Muscle of back (tissue), 11 donors: ENCODE measurements around the gene MEG3. TPM values are rescaled to one million over a fixed set of nuclear protein-coding genes. Genes with fewer than 3 reads are reported as not detected.

ENCODE experiments used
- DNase-seq, 3 donors: peaks; one replicate each; pipeline versions ENCODE4 v3.0.0 to v3.0.0-alpha.2; 2013
- polyA plus RNA-seq, 10 donors: library from polyadenylated mRNA; unstranded; fragments of 120-200 nt; gene quantifications; one replicate each; pipeline ENCODE4 v1.2.1, GENCODE V29; 2013; ENCODE audit not compliant: insufficient read length in 10 of 10

The MEG3 gene
- polyA plus RNA-seq, 10 donors, result 2,465 to 7,650 (median 4,019) TPM

GRCh38 chr14:100842799-100843198 lies 16.9 kb downstream of the MEG3 start:
- DNase-seq, result peak in 2 of 3 donors; percentile 78 to 83

GRCh38 chr14:100844082-100844408 lies 18.1 kb downstream of the MEG3 start:
- no peak for DNase-seq

- no peak for DNase-seq
Measured at GRCh38 chr14:100844421-100844820, 18.5 kb downstream of the MEG3 start.

- no peak for DNase-seq
Measured at GRCh38 chr14:100844846-100845245, 18.9 kb downstream of the MEG3 start.

GRCh38 chr14:100845341-100845740 lies 19.4 kb downstream of the MEG3 start:
- DNase-seq, result no peak

- no peak for DNase-seq
Measured at GRCh38 chr14:100846309-100846859, 20.5 kb downstream of the MEG3 start.

- DNase-seq, result no peak
Measured at GRCh38 chr14:100849115-100849781, 23.3 kb downstream of the MEG3 start.

GRCh38 chr14:100850841-100851585 lies 25.1 kb downstream of the MEG3 start:
- DNase-seq, result no peak

- no peak for DNase-seq
Measured at GRCh38 chr14:100851586-100851916, 25.6 kb downstream of the MEG3 start.

GRCh38 chr14:100851946-100852620 lies 26.2 kb downstream of the MEG3 start:
- DNase-seq, result peak in 1 of 3 donors; percentile 65

GRCh38 chr14:100854435-100854834 lies 28.5 kb downstream of the MEG3 start:
- DNase-seq, result no peak

- DNase-seq, result no peak
Measured at GRCh38 chr14:100855256-100855930, 29.5 kb downstream of the MEG3 start.

GRCh38 chr14:100856056-100856950 lies 30.4 kb downstream of the MEG3 start:
- DNase-seq, result no peak

GRCh38 chr14:100857233-100857922 lies 31.5 kb downstream of the MEG3 start:
- no peak for DNase-seq

GRCh38 chr14:100857923-100858837 lies 32.3 kb downstream of the MEG3 start:
- no peak for DNase-seq

GRCh38 chr14:100858838-100859220 lies 32.9 kb downstream of the MEG3 start:
- DNase-seq, result no peak

GRCh38 chr14:100859781-100860180 lies 33.9 kb downstream of the MEG3 start:
- no peak for DNase-seq

GRCh38 chr14:100860556-100861187 lies 34.8 kb downstream of the MEG3 start:
- no peak for DNase-seq
